Measurements from ENCODE around the gene CORIN.
"Not testable (repeated sequence)": the region's sequence is repeated elsewhere in the genome, so short reads cannot be mapped to it uniquely, and the experiment has no call there.

The CORIN gene

DNA sequence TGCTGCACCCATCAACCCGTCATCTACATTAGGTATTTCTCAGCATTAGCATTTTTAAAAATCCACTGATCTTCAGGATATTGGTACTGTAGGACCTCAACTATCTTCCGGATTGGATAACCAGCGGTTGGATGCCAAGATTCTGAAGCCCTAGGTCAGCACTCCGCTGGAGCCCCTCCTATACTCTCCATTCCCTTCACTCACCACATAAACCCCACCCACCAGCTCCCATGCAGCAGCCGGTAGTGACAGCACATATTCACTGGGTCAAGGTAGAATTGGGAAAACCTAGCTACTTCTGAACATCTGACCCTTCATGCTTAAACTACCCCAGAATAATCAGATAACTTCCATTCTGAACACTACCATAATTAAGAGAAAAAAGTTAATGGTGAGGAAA is 134.9 kb downstream of the CORIN start:
- no peaks in the 10 kb centered on the region for H3K9me3 ChIP-seq (ENCODE audit: control insufficient read depth, low read depth, low read length)
- no peak overlapping the region for H3K27ac ChIP-seq (ENCODE audit: low read length)
- no peaks in the 10 kb centered on the region for H3K27me3 ChIP-seq (ENCODE audit: control insufficient read depth, insufficient read depth, low read length)
- H3K36me3 ChIP-seq (ENCODE audit: control insufficient read depth, low read depth, low read length) = no peaks in the 10 kb centered on the region
- no peak overlapping the region for H3K9ac ChIP-seq (ENCODE audit: low read length)
- H3K4me1 ChIP-seq (ENCODE audit: control insufficient read depth, low read depth, low read length) = no peaks in the 10 kb centered on the region
- H3K4me3 ChIP-seq (ENCODE audit: low read length) = no peak overlapping the region

DNA sequence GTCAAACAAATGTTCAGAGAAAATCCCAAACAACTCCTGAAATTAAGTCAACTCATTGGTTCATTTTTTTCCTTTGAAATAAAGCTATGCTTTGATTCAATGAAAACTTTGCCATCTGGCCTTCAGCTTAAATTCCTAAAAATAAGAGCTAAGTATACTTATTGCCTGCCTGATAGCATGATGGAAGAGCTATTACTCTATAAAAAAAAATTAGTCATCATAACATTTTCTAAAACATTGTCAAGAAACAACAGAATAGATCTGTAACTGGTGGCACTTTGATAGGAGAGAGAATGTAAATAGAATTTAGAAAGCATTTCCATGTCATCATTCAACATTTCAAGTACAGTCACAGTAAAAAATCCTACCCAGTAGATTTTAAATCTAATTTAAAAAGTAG is 136.6 kb downstream of the CORIN start:
- H3K36me3 ChIP-seq (ENCODE audit: control insufficient read depth, low read depth, low read length) = no peaks in the 10 kb centered on the region

DNA sequence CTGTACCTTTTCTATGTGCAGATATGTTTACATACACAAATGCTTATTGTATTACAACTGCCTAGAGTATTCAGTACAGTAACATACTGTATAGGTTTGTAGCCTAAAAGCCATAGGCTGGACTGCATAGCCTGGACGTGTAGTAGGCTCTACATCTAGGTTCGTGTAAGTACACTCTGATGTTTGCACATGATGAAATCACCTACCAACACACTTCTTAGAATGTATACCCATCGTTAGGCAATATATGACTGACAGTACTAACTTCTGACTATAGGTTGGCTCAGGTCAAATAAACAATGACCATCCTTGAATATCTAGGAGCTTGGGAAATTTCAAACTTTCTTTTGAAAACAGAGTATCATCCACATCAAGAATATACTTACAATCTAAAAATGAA is 139.0 kb downstream of the CORIN start:
- Histone ChIP-seq H3K27ac (ENCODE audit: low read length) (no peak overlapping the region), H3K27me3 (ENCODE audit: control insufficient read depth, insufficient read depth, low read length) (no peaks in the 10 kb centered on the region), H3K36me3 (ENCODE audit: control insufficient read depth, low read depth, low read length) (no peaks in the 10 kb centered on the region), H3K9me3 (ENCODE audit: control insufficient read depth, low read depth, low read length) (no peaks in the 10 kb centered on the region), H3K4me3 (ENCODE audit: low read length) (no peak overlapping the region), H3K9ac (ENCODE audit: low read length) (no peak overlapping the region), H3K4me1 (ENCODE audit: control insufficient read depth, low read depth, low read length) (no peaks in the 10 kb centered on the region)

More for the DNA sequence above, 136.6 kb downstream of the CORIN start:
- H3K4me3 ChIP-seq (ENCODE audit: low read length) = no peak overlapping the region
- no peaks in the 10 kb centered on the region for H3K9me3 ChIP-seq (ENCODE audit: control insufficient read depth, low read depth, low read length)
- H3K27me3 ChIP-seq (ENCODE audit: control insufficient read depth, insufficient read depth, low read length) = no peaks in the 10 kb centered on the region
- H3K27ac ChIP-seq (ENCODE audit: low read length) = no peak overlapping the region
- H3K4me1 ChIP-seq (ENCODE audit: control insufficient read depth, low read depth, low read length) = no peaks in the 10 kb centered on the region
- H3K9ac ChIP-seq (ENCODE audit: low read length) = no peak overlapping the region

DNA sequence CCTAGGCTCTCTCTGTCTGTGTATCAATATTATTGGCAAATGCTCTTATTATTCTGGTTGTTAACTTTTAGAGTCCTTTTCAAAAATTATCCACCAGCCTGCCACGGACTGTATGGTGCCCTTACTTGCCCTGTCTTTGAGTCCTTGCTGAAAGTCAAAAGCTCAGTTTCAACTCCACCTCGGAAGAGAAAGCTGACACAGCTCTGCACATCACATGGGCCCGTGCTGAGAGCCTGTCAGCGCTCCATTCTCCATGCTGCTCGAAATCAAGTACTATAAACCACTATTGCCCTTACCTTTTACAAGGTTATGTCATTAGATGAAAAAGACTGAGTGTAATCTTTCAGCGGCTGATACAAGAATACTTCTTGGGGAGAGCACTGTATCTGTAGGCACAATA is 141.0 kb downstream of the CORIN start:
- no peak overlapping the region for H3K4me3 ChIP-seq (ENCODE audit: low read length)
- no peak overlapping the region for H3K9ac ChIP-seq (ENCODE audit: low read length)
- H3K27me3 ChIP-seq (ENCODE audit: control insufficient read depth, insufficient read depth, low read length) = no peaks in the 10 kb centered on the region
- no peaks in the 10 kb centered on the region for H3K4me1 ChIP-seq (ENCODE audit: control insufficient read depth, low read depth, low read length)
- no peaks in the 10 kb centered on the region for H3K36me3 ChIP-seq (ENCODE audit: control insufficient read depth, low read depth, low read length)
- H3K9me3 ChIP-seq (ENCODE audit: control insufficient read depth, low read depth, low read length) = no peaks in the 10 kb centered on the region
- no peak overlapping the region for H3K27ac ChIP-seq (ENCODE audit: low read length)

DNA sequence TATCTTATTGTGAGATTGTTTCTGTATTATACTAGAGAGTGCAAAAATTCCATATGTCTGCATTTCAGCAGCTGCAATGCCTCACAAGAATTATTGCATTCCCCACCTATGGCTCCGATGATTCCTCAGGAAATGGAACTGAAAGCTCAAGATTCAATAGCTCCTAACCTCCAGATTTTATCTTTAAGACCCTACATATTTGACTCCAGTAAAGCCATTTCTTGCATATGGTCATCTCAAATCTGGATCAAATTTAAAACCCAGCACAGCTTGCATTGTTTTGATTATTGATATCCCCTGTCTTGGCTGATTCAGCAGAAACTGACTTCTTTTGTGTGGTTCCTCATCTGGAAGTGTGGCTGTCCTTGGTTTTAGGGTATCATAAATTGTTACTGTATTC is 142.6 kb downstream of the CORIN start:
- H3K4me1 ChIP-seq (ENCODE audit: control insufficient read depth, low read depth, low read length) = no peaks in the 10 kb centered on the region
- H3K4me3 ChIP-seq (ENCODE audit: low read length) = no peak overlapping the region
- H3K27me3 ChIP-seq (ENCODE audit: control insufficient read depth, insufficient read depth, low read length) = no peaks in the 10 kb centered on the region
- no peaks in the 10 kb centered on the region for H3K9me3 ChIP-seq (ENCODE audit: control insufficient read depth, low read depth, low read length)
- no peak overlapping the region for H3K27ac ChIP-seq (ENCODE audit: low read length)
- H3K9ac ChIP-seq (ENCODE audit: low read length) = no peak overlapping the region
- H3K36me3 ChIP-seq (ENCODE audit: control insufficient read depth, low read depth, low read length) = no peaks in the 10 kb centered on the region

DNA sequence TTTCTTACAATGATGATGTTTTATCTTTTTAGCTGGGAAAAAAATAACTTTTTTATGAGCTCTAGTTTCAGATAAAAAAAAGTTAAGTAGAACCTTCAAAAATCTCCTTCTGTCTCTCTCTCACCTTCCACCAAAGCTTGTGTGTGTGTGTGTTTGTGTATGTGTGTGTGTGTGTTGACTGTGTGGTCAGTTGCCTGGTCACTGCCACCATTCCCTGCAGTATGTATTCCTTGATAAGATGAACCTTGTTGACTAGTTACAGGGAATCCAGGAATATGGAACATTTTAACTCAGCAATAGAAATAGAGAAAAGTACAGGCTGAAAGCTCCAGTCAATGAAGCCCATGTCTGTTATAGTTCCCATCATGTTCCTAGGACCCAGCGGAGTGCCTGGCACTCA is 143.5 kb downstream of the CORIN start:
- no peak overlapping the region for H3K9ac ChIP-seq (ENCODE audit: low read length)
- no peaks in the 10 kb centered on the region for H3K4me1 ChIP-seq (ENCODE audit: control insufficient read depth, low read depth, low read length)
- H3K27ac ChIP-seq (ENCODE audit: low read length) = no peak overlapping the region
- H3K4me3 ChIP-seq (ENCODE audit: low read length) = no peak overlapping the region
- H3K27me3 ChIP-seq (ENCODE audit: control insufficient read depth, insufficient read depth, low read length) = no peaks in the 10 kb centered on the region
- H3K36me3 ChIP-seq (ENCODE audit: control insufficient read depth, low read depth, low read length) = no peaks in the 10 kb centered on the region
- H3K9me3 ChIP-seq (ENCODE audit: control insufficient read depth, low read depth, low read length) = no peaks in the 10 kb centered on the region

DNA sequence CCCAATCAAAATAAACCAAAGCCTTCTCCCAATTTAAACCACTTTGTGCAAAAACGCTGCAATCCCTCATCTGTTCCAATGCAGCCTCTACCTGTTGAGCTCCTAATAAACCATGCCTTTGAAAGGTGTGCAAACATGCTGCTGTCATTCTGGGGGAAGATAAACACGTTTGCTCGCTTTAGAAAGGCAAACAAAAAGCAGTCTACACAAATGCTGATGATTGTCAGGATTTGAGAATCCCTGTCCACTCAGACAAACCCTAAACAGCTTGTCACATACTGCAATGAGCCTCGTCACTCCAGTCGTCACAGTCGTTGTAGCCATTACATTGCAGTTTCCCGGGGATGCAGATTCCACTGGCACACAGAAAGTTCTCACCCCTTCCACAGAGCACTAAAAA is 145.2 kb downstream of the CORIN start:
- Histone ChIP-seq H3K27me3 (ENCODE audit: control insufficient read depth, insufficient read depth, low read length) (no peaks in the 10 kb centered on the region), H3K9me3 (ENCODE audit: control insufficient read depth, low read depth, low read length) (no peaks in the 10 kb centered on the region), H3K9ac (ENCODE audit: low read length) (no peak overlapping the region), H3K4me3 (ENCODE audit: low read length) (no peak overlapping the region), H3K4me1 (ENCODE audit: control insufficient read depth, low read depth, low read length) (no peaks in the 10 kb centered on the region), H3K36me3 (ENCODE audit: control insufficient read depth, low read depth, low read length) (no peaks in the 10 kb centered on the region), H3K27ac (ENCODE audit: low read length) (no peak overlapping the region)

DNA sequence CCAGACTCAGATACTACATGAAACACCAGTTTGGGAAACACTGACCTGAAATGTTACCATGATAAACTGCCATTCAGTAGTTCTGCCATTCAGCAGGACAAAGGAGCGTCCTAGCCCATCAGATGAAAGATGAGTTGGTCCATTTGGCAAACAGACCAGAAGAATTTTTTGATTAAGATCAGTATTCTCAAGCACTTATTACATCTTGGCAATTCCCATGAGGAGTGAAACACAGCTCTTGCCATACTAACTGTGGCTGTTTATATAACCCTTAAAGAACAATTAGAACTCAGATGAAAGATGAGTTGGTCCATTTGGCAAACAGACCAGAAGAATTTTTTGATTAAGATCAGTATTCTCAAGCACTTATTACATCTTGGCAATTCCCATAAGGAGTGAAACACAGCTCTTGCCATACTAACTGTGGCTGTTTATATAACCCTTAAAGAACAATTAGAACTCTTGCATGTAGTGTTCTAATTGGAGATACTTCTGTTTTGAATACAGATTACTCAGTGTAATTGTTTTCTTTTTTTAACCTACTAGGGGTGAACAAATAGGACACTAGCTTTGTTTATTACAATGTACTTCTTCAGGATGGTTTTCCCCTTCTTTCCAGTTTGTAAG is 146.0 kb downstream of the CORIN start:
- H3K27me3 ChIP-seq (ENCODE audit: control insufficient read depth, insufficient read depth, low read length); H3K4me3 ChIP-seq (ENCODE audit: low read length); H3K4me1 ChIP-seq (ENCODE audit: control insufficient read depth, low read depth, low read length); H3K9ac ChIP-seq (ENCODE audit: low read length); H3K27ac ChIP-seq (ENCODE audit: low read length); H3K9me3 ChIP-seq (ENCODE audit: control insufficient read depth, low read depth, low read length); H3K36me3 ChIP-seq (ENCODE audit: control insufficient read depth, low read depth, low read length): not testable (repeated sequence)

DNA sequence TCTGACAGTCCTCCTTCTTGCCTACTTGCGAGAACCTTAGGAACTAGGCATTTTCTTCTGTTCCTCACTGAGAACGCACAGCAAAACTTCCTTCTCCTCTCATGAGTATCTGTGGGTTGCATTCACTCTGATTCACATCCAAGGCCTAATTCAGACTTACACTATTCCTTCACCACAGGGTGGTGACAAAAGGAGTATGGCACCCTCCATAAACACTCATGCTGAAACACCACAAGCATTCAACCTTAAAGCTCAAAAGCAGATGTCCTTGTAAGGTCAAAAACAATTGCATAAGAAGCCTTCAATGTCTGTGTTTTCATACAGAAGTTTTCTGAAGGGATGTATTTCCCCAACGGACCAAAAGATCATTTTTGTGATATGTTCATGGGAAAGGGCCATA is 147.3 kb downstream of the CORIN start:
- Histone ChIP-seq H3K4me1 (ENCODE audit: control insufficient read depth, low read depth, low read length) (no peaks in the 10 kb centered on the region), H3K27me3 (ENCODE audit: control insufficient read depth, insufficient read depth, low read length) (no peaks in the 10 kb centered on the region), H3K9me3 (ENCODE audit: control insufficient read depth, low read depth, low read length) (no peaks in the 10 kb centered on the region), H3K4me3 (ENCODE audit: low read length) (no peak overlapping the region), H3K9ac (ENCODE audit: low read length) (no peak overlapping the region), H3K27ac (ENCODE audit: low read length) (no peak overlapping the region), H3K36me3 (ENCODE audit: control insufficient read depth, low read depth, low read length) (no peaks in the 10 kb centered on the region)

DNA sequence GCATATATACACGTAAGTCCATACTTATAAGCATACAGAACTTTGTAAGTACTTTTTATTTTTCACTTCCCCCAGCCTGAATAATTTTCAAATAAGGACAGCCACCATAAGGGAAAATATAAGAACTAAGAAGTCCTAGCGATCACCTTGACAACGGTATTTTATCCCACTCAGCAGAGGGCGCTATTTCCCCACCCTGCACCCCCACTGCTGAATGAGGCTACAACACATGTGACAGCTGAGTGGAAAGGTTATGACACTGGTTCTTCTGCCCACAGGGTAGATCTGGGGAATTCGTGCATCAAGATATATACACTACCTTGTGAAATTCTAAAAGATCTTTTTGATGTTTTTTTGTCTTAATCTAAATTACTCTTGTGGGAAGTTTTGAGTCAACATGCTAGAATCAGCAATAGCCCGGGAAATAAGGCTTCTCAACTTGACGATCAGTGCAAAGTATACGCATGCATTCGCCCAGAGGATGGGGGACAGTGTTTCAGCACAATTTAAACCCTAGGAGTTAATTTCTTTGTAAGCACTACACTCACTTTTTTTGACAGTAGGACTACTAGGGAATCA is 151.5 kb downstream of the CORIN start:
- H3K9me3 ChIP-seq (ENCODE audit: control insufficient read depth, low read depth, low read length) = no peaks in the 10 kb centered on the region
- H3K9ac ChIP-seq (ENCODE audit: low read length) = no peak overlapping the region
- H3K36me3 ChIP-seq (ENCODE audit: control insufficient read depth, low read depth, low read length) = no peaks in the 10 kb centered on the region
- no peak overlapping the region for H3K4me3 ChIP-seq (ENCODE audit: low read length)
- H3K27ac ChIP-seq (ENCODE audit: low read length) = no peak overlapping the region
- H3K27me3 ChIP-seq (ENCODE audit: control insufficient read depth, insufficient read depth, low read length) = no peaks in the 10 kb centered on the region
- H3K4me1 ChIP-seq (ENCODE audit: control insufficient read depth, low read depth, low read length) = no peaks in the 10 kb centered on the region

DNA sequence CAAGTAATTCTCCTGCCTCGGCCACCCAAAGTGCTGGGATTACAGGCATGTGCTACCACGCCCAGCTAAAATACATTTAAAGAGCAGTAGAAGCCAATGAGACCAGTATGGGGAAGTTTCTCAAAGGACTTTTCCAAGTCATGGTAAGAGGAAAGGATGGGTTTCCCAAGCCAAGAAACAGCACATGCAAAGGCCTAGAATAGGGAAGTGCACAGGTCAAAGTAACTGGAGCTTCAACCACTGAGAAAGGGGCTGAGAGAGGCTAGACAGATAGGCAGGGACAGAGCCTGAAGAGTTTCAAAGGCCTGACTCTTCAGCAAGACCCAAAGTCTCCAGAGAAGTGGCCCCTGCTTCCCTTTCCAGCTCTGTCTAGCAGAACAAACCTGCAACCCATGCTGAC is 162.1 kb downstream of the CORIN start:
- H3K9ac ChIP-seq (ENCODE audit: low read length) = no peak overlapping the region
- H3K27ac ChIP-seq (ENCODE audit: low read length) = no peak overlapping the region
- no peak overlapping the region for H3K4me3 ChIP-seq (ENCODE audit: low read length)
- no peaks in the 10 kb centered on the region for H3K36me3 ChIP-seq (ENCODE audit: control insufficient read depth, low read depth, low read length)
- H3K27me3 ChIP-seq (ENCODE audit: control insufficient read depth, insufficient read depth, low read length) = no peaks in the 10 kb centered on the region
- no peaks in the 10 kb centered on the region for H3K9me3 ChIP-seq (ENCODE audit: control insufficient read depth, low read depth, low read length)
- H3K4me1 ChIP-seq (ENCODE audit: control insufficient read depth, low read depth, low read length) = no peaks in the 10 kb centered on the region

DNA sequence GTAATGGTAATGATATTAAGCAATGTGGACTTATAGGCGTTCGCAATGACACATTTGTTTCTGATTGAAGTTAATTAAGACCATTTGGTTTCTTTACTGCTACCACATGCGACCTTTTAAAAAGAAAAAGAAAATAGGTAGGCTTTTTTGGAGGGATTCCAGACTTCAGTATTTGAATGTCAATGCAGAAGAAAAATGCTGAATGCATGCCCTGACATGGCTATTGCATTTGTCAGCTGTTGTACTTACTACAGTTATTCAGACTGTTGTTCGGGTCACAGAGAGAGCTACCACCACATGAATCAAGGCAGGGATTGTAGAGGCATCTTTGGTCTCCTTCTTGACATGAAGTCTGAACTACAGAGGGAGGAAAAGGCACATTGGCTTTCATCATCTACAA is 163.7 kb downstream of the CORIN start:
- Histone ChIP-seq H3K4me1 (ENCODE audit: control insufficient read depth, low read depth, low read length) (no peaks in the 10 kb centered on the region), H3K27me3 (ENCODE audit: control insufficient read depth, insufficient read depth, low read length) (no peaks in the 10 kb centered on the region), H3K27ac (ENCODE audit: low read length) (no peak overlapping the region), H3K9me3 (ENCODE audit: control insufficient read depth, low read depth, low read length) (no peaks in the 10 kb centered on the region), H3K4me3 (ENCODE audit: low read length) (no peak overlapping the region), H3K36me3 (ENCODE audit: control insufficient read depth, low read depth, low read length) (no peaks in the 10 kb centered on the region), H3K9ac (ENCODE audit: low read length) (no peak overlapping the region)
